Measurements from ENCODE around the gene SIL1.

The SIL1 gene

GRCh38 chr5:139241139-139241538 lies 43.0 kb upstream of the SIL1 start:
- TF ChIP-seq RAD21 (IDR thresholded peaks at IDR 0.05; ENCODE audit: low read depth) (no peak), TAF1 (IDR thresholded peaks at IDR 0.05; ENCODE audit: low read depth) (no peak), TEAD4 (IDR thresholded peaks at IDR 0.05) (no peak), CEBPB (IDR thresholded peaks at IDR 0.05) (no peak), YY1 (IDR thresholded peaks at IDR 0.05; ENCODE audit: low read depth) (no peak), FOXM1 (IDR thresholded peaks at IDR 0.05; ENCODE audit: borderline replicate concordance, low read depth) (no peak)

GRCh38 chr5:139236479-139236878 lies 38.3 kb upstream of the SIL1 start:
- no peak for TF ChIP-seq NFIC (IDR thresholded peaks at IDR 0.05)
- no peak for TF ChIP-seq REST (IDR thresholded peaks at IDR 0.05; ENCODE audit: low read depth)
- no peak for TF ChIP-seq CREB1 (IDR thresholded peaks at IDR 0.05; ENCODE audit: low read depth)
- no peak for TF ChIP-seq FOXM1 (IDR thresholded peaks at IDR 0.05; ENCODE audit: borderline replicate concordance, low read depth)
- no peak for TF ChIP-seq CEBPB (IDR thresholded peaks at IDR 0.05)
- no peak for TF ChIP-seq USF1 (IDR thresholded peaks at IDR 0.05)
- no peak for TF ChIP-seq TAF1 (IDR thresholded peaks at IDR 0.05; ENCODE audit: low read depth)
- no peak for TF ChIP-seq YY1 (IDR thresholded peaks at IDR 0.05; ENCODE audit: low read depth)
- TF ChIP-seq EP300 (IDR thresholded peaks at IDR 0.05; ENCODE audit: borderline replicate concordance): no peak
- no peak for TF ChIP-seq RAD21 (IDR thresholded peaks at IDR 0.05; ENCODE audit: low read depth)
- TF ChIP-seq MAX (IDR thresholded peaks at IDR 0.05): no peak
- no peak for TF ChIP-seq TCF12 (IDR thresholded peaks at IDR 0.05; ENCODE audit: low read depth)
- no peak for TF ChIP-seq TEAD4 (IDR thresholded peaks at IDR 0.05)
- TF ChIP-seq ZBTB7A (IDR thresholded peaks at IDR 0.05; ENCODE audit: low read depth): no peak
- TF ChIP-seq EGR1 (IDR thresholded peaks at IDR 0.05): no peak

GRCh38 chr5:139232147-139232724 lies 34.1 kb upstream of the SIL1 start:
- TF ChIP-seq USF1 (IDR thresholded peaks at IDR 0.05) (no peak), NFIC (IDR thresholded peaks at IDR 0.05) (no peak), RAD21 (IDR thresholded peaks at IDR 0.05; ENCODE audit: low read depth) (no peak), MAX (IDR thresholded peaks at IDR 0.05) (no peak), YY1 (IDR thresholded peaks at IDR 0.05; ENCODE audit: low read depth) (no peak), FOXM1 (IDR thresholded peaks at IDR 0.05; ENCODE audit: borderline replicate concordance, low read depth) (no peak), REST (IDR thresholded peaks at IDR 0.05; ENCODE audit: low read depth) (no peak), TEAD4 (IDR thresholded peaks at IDR 0.05) (no peak), ZBTB7A (IDR thresholded peaks at IDR 0.05; ENCODE audit: low read depth) (no peak), EP300 (IDR thresholded peaks at IDR 0.05; ENCODE audit: borderline replicate concordance) (no peak), TCF12 (IDR thresholded peaks at IDR 0.05; ENCODE audit: low read depth) (no peak), CREB1 (IDR thresholded peaks at IDR 0.05; ENCODE audit: low read depth) (no peak), TAF1 (IDR thresholded peaks at IDR 0.05; ENCODE audit: low read depth) (no peak)

GRCh38 chr5:139228201-139228803 lies 30.1 kb upstream of the SIL1 start:
- TF ChIP-seq EGR1 (IDR thresholded peaks at IDR 0.05) (no peak), TAF1 (IDR thresholded peaks at IDR 0.05; ENCODE audit: low read depth) (no peak), YY1 (IDR thresholded peaks at IDR 0.05; ENCODE audit: low read depth) (no peak), ZBTB7A (IDR thresholded peaks at IDR 0.05; ENCODE audit: low read depth) (no peak), USF1 (IDR thresholded peaks at IDR 0.05) (no peak), EP300 (IDR thresholded peaks at IDR 0.05; ENCODE audit: borderline replicate concordance) (no peak), TEAD4 (IDR thresholded peaks at IDR 0.05) (no peak), FOXM1 (IDR thresholded peaks at IDR 0.05; ENCODE audit: borderline replicate concordance, low read depth) (no peak), REST (IDR thresholded peaks at IDR 0.05; ENCODE audit: low read depth) (no peak), MAX (IDR thresholded peaks at IDR 0.05) (no peak), CREB1 (IDR thresholded peaks at IDR 0.05; ENCODE audit: low read depth) (no peak), NFIC (IDR thresholded peaks at IDR 0.05) (no peak), CEBPB (IDR thresholded peaks at IDR 0.05) (no peak), RAD21 (IDR thresholded peaks at IDR 0.05; ENCODE audit: low read depth) (no peak), TCF12 (IDR thresholded peaks at IDR 0.05; ENCODE audit: low read depth) (no peak)
